ENCODE measurements around the gene ZNF750.

DNA sequence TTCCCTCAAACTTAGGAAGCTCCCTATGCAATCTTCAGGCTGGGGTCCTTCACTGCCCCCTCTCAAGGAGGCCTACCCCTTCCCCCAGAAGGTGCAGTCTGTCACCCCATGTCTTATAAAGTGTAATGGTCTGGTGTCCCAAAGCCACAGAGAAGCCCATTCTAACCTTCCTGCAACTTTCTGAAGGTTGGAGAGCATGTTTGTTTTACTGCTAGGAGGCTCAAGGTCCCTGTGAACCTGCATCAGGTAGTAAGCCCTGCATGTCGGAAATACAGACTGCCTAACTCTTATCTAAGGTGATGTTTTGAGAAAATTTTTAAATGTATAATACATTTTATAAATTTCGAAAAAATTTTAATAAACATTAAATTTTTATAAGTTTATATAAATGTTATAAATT lies 18.3 kb downstream of the ZNF750 start:
- TF ChIP-seq, protein P1, sequence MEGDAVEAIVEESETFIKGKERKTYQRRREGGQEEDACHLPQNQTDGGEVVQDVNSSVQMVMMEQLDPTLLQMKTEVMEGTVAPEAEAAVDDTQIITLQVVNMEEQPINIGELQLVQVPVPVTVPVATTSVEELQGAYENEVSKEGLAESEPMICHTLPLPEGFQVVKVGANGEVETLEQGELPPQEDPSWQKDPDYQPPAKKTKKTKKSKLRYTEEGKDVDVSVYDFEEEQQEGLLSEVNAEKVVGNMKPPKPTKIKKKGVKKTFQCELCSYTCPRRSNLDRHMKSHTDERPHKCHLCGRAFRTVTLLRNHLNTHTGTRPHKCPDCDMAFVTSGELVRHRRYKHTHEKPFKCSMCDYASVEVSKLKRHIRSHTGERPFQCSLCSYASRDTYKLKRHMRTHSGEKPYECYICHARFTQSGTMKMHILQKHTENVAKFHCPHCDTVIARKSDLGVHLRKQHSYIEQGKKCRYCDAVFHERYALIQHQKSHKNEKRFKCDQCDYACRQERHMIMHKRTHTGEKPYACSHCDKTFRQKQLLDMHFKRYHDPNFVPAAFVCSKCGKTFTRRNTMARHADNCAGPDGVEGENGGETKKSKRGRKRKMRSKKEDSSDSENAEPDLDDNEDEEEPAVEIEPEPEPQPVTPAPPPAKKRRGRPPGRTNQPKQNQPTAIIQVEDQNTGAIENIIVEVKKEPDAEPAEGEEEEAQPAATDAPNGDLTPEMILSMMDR (IDR thresholded peaks at IDR 0.05), result no peak
- no peak for TF ChIP-seq POLR2A (IDR thresholded peaks at IDR 0.05)

Measured in suprapubic skin (tissue), 3 donors.